GM15510 (cell line): Measurements from ENCODE around the gene B9D1.

ENCODE experiments used
- POLR2A ChIP-seq: IDR thresholded peaks from 3 replicates; pipeline ENCODE4 v1.6.1; 2011; ENCODE audit warnings: borderline replicate concordance; ENCODE audit not compliant: insufficient read length; ENCODE audit errors: extremely low read depth

Gene B9D1

DNA sequence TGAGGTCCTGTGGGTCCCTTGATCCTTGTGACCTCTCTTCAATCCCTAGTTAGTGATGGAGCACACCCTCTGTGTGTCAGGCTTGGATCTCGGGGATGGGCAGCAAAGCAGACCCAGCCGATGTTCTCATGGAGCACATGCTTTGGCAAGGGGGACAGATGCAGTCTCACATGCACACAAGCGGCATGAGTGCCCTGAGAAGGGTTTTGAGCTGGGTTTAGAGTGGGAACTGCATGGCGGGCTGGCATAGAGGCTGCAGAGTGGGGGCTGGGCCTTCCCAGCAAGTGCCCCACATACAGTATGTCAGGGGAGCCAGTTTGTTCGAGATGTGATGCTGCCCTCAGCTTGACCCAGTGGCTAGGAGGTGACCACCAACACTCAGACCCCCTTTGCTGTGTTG is 41.6 kb downstream of the B9D1 start:
- no peak for TF ChIP-seq POLR2A

DNA sequence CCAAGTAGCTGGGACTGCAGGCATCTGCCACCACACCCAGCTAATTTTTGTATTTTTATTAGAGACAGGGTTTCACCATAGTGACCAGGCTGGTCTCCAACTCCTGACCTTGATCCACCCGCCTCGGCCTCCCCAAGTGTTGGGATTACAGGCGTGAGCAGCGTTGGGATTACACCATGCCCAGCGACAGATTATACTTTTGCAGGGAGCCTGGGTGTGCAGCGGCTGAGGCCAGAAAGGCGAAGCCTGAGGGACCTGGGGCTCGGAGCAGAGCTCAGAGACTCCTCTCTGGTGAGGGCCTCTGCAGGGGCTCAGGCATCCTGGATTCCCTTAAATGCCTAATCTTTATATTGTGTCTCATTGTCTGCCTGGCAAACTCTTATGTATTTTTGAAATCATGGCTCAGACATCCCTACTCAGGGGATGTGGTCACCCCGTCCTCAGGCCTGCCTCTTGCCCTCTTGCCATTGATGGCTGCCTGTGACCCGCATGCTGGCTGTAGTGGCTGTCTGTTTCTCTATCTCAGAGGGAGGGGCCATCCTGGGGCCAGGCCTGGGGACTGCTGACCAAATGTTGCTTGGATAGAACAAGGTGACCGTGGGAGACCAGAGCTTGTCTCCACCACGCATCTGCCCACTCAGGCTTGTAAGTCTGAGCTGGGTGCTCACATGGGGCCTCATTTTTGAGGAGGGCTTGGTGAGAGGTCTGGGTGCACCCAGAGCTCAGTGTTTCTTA is 42.6 kb downstream of the B9D1 start:
- no peak for TF ChIP-seq POLR2A

DNA sequence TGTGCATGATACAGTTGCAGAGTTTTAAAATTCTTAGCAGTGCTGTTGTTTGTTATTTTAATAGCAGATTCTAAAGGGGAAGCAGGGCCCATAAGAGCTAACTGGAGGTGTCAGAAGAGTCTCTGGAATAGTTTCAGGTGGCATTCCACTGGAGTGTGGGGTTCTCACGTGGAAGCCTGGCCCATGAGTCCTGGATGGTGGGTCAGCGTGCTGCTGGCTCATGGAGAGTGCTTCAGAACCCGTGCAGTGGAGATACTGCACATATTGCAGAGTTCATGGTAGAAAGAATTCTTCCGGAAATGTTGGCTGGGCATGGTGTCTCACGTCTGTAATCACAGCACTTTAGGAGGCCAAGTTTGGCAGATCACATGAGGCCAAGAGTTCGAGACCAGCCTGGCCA is 43.9 kb downstream of the B9D1 start:
- TF ChIP-seq POLR2A, result no peak

DNA sequence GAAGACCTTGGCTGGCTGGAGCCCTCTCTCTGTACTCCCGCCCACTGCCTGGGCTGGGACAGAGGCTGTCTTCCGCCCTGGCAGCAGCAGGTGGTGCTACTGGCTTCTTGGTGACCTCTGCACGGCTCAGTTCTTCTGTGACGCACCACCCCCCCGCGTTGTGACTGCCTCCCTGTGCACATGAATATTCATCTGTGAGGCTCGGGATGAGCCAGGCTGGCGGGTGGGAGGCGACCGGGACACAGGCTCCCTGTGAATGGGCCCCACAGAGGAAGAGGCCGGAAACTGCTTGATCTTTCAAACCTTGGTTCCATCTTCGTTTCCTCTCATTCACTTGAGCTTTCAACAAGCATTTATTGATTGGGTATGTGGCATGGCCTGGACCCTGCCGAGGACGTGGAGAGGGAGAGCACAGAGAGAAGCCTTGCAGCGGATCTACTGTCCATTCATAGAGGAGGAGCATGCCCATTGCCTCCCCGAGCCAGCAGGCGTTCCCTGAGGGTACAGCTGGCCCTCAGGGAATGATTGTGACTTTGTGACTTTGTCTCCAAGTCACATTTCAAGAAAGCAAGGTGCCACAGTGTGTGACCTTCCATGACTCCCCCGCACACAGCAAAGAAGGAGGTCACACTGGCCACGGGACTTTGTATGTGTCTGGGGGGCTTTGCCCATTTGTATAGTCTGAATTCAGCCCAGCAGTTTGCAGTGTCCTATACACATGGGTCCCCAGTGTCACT is 45.0 kb downstream of the B9D1 start:
- no peak for TF ChIP-seq POLR2A

DNA sequence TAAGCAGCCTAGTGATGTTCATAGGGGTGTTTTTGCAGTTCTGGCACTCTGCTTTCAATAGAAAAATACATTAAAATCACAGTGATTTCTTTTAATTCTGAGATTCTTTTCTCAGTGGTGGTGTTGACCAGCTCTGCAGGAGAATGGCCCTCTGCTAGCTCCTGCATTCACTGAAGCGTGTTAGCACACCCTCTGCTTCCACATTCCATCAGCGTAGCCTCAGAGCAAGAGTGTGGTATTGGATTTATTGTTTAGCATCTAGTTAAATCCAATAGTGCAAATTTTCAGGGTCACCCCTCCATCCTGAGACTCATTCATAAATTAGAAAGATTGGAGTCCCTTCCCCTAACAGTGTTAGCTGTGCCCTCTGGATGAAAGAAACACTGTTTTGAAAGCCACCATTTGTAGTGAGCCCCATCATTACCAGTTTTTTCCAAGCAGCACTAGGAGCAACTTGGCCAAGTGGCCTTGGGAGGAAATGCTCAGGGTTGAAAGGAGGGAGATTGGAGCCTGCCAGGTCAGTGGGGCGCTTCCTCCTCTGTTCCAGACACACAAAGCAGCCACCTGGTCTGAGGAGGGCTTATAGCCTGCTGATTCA is 45.7 kb downstream of the B9D1 start:
- TF ChIP-seq POLR2A, result no peak

DNA sequence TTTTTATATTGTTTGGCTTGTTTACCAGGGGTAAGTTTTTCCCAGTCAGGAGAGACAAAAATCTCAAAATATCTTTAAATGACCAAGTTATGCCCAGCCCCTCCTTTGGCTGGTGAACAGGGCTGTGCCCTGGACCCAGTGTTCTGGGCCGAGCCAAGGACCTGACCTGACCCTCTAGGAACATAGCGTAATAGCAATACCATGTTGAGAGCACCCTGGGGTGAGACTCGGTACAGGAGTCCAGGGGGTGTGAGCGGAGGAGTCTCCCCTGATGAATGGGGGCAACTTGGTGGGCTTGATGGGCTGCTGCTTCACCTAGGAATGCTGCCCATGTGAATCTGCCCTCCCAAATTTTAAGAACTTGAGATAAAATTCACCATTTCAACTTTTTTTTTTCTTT is 47.4 kb downstream of the B9D1 start:
- no peak for TF ChIP-seq POLR2A

DNA sequence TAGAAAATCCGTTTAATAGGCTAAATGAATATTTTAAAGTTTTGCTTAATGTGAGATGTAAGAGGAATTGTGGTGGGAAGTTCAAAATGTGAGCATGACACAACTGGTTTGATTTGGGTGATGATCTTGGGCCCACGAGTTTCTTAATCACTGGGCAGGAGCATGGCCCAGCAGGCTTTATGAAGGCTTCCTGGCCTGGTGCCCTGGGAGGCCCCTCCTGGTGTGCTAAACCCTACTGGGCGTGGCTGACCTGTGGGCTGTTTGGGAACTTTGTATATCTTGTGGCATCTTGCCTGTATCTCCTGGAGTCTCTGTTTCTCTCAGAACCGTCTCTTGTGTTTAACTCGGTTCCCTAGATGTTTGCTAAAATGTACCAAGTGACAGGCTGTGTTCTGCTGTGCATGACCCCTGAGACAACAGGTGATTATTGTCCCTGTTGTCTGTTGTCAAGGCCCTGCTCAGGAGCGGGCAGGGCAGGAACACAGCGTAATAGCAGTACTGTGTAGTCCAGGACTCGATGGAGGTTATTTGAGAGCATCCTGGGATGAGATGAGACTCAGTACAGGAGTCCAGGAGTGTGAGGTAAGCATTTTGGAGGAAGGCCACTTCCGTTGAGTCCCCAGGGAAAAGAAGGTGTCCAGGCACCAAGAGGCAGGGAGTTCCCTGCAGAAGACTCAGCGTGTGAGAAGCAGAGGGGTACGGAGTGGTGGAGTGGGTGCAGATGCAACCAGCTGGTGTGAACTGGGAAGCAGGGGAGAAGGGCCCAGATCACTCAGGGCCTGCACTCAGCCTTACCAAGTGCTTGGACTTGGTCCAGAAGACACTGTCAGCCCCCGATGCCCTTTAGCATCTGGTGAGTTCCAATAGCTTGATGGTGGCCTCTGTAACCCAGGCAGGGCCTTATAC is 48.5 kb downstream of the B9D1 start:
- TF ChIP-seq POLR2A, result no peak

DNA sequence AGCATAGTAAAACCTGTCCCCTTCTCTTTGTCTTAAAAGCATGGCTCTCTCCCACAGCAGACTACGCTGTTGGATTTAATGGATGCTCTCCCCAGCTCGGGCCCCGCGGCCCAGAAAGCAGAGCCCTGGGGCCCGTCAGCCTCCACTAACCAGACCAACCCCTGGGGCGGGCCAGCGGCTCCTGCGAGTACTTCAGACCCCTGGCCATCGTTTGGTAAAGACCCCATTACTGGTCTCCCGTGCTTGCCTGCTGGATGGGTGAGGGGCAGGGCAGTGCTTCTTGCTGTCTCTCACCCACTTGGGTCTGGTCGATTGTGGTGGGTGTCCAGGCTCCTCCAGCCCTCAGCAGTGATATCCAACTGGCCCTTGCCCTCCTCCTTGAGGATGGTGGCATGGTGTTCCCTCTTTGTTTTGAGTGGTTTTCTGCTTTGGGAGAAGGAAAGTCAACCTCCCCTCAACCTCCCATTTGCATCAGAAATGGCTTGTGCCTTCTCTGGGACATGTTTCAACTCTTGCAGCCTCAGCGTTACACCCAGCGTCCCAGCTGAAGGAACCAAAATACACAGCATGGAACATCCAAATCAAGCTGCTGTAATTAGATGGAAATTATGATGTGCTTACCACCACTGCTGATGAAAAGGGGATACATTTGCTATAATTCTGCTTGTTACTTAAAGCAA is 49.3 kb downstream of the B9D1 start:
- no peak for TF ChIP-seq POLR2A

DNA sequence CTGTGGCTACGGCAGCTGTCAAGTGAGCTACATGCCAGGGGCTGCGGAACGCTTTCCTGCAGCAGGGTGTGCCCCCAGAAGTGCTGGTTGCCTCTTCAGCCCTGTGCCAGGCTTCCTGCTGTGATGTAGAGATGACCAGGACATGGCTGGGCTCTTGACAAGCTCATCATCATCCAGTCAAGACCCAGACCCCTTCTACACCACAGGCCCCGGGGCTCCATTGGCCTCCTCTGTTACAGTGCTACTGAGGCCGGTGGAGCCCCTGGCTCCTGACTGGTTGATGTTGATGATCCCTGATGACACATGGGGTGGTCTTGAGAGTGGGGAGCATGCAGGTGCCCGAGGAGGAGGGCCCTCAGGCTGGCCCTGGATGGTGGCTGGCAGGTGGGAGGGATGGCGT is 50.1 kb downstream of the B9D1 start:
- no peak for TF ChIP-seq POLR2A

DNA sequence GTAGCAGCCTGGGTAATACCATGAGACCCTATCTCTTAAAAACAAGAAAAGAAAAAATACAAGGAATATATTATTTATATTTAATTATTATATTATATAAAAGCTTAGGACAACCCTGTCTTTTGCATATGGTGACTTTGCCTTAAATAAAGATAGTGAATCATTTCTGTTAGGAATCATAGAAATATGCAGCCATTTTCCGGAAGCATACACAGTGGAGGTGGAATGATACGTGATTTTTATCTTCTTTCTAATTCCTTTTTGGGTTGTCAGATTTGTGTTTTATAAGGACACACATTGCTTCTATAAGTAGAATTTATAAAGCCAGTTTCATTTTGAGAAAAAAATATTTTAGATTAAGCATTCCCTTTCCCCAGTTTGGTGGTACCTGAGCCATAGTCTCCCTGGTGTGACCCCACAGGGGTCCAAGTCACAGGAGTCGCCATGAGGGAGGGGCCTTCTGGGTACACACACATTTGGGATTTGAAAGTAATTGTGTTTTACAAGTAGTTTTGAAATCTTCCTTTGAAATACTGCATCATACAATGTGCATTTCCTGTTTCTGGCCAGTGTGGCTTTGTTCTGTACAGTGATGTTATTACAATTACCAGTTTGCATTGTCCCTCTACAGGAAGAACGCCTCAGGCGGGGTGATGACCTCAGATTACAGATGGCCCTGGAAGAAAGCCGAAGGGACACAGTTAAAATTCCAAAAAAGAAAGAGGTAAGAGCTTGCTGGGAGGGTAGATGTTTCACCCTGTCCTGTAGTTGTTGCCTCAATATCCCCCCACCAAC is 50.9 kb downstream of the B9D1 start:
- TF ChIP-seq POLR2A, result no peak

DNA sequence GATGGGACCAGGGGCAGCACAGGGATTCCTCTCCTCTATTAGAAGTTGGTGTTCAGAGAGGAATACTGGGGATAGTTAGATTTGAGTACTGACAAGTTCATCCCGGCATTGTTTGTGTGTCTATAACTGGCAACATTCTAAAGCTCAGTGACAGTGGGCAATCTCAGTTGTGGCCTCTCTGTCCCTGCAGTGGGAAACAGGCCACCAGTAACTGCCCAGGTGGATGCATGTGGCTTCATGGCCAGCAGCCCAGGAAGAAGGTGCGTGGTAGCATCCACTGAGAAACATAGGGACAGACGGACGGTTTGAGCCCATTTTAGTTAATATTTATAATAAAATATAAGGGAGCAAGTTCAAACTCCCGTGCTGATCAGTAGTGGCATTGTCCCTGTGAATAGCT is 51.5 kb downstream of the B9D1 start:
- no peak for TF ChIP-seq POLR2A

DNA sequence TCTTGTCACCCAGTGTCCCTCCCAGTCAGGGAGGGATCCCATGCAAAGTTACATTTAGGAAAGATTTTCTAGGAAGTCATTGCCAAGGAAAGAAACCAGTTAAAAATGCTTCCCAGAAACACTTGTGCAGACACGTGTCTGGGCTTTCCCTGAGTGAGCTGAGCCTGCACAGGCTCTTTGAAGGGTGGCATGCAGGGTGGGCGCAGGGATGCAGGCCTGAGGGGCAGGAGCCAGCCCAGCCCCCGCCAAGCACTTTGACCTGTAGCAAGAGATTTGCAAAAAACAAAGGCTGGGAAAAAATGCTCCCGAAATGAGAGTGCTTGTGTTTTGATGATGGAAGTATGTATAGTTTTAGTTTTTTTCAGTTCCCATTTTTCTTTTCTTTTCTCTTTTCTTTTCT is 52.4 kb downstream of the B9D1 start:
- no peak for TF ChIP-seq POLR2A

DNA sequence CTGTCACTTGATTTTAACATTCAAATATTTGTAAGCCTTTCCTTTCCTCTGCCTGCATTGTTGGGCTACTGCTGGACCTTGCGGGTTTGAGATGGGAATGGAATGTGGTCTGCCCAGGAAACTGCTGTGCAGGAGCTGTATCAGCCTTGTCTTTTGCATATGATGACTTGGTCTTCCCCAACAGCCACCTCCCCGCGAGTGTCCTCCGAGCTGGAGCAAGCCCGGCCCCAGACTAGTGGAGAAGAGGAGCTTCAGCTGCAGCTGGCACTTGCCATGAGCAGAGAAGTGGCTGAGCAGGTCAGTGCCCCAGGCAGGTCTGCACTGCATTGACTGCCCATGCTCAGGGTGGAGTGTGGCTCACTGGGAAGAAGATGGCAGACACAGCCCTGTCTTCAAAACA is 52.8 kb downstream of the B9D1 start:
- TF ChIP-seq POLR2A, result no peak

DNA sequence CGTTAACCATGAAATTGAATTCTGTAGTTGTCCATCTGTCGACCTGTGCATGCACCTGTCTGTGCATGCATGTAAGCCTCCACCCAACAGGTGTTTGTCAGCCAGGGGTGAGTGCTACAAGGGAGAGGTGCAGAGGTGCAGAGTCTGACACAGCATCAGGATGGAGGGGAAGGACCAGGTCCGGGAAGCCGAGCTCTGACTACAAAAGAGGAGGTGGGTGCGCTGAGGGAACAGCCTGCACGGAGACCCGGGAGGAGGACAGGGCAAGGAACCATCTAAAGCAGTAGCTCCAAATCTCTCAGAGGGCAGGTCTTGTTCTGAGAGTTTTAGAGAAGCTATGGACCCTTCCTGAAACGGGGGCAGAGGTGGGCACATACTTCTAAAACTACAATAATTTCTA is 54.1 kb downstream of the B9D1 start:
- TF ChIP-seq POLR2A, result no peak

DNA sequence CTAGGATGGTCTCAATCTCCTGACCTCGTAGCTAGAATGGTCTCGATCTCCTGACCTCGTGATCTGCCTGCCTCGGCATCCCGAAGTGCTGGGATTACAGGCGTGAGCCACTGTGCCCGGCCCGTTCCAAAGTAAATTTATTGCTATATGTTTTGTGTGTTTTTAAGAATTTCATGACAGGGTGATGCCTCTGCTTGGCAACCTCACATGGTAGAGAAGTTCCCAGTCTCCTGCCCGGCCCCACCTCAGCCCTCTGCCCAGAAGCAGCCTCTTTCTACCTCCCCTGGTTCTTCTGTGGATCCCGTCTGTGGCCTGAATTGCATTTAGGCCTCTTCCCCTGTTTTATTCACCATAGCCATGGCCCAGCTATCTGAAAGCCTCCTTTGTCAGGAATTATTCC is 55.0 kb downstream of the B9D1 start:
- no peak for TF ChIP-seq POLR2A
